ENCODE measurements around the gene DBH. TPM values are rescaled to one million over a fixed set of nuclear protein-coding genes. Genes with fewer than 3 reads are reported as not detected.
A peak's percentile ranks its signal among the peaks of the same experiment; 100 is the strongest.

Gene DBH
- total RNA-seq, 2 experiments from 2014 or later = not detected

DNA sequence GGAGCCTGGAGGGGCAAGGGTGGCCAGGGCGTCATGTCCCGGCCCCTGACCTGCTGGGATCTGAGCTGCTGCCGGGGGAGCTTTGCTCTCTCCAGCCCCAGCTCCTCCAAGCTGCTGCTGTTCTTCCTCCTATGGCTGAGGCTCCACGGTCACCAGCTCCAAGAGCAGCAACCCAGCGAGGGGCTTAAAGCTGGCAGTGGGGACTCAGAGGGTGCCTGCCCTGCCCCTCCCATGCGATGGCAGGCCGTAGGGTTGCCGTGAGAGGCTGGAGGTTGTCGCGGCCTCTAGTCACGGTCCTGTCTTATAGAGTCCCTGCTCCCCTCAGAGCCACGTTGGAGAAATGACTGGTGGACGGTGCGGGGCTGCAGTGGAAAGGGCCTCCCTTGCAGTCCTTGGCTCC lies 19.5 kb downstream of the DBH start:
- peaks cover 16% of the 10 kb centered on the region for H3K4me1 Mint-ChIP-seq
- H3K4me3 Mint-ChIP-seq = no peak overlapping the region
- no peaks in the 10 kb centered on the region for H3K36me3 Mint-ChIP-seq
- H3K27me3 Mint-ChIP-seq = peaks cover 64% of the 10 kb centered on the region
- H3K27ac Mint-ChIP-seq = no peak overlapping the region
- no peaks in the 10 kb centered on the region for H3K9me3 Mint-ChIP-seq
- DNase-seq = no peak

DNA sequence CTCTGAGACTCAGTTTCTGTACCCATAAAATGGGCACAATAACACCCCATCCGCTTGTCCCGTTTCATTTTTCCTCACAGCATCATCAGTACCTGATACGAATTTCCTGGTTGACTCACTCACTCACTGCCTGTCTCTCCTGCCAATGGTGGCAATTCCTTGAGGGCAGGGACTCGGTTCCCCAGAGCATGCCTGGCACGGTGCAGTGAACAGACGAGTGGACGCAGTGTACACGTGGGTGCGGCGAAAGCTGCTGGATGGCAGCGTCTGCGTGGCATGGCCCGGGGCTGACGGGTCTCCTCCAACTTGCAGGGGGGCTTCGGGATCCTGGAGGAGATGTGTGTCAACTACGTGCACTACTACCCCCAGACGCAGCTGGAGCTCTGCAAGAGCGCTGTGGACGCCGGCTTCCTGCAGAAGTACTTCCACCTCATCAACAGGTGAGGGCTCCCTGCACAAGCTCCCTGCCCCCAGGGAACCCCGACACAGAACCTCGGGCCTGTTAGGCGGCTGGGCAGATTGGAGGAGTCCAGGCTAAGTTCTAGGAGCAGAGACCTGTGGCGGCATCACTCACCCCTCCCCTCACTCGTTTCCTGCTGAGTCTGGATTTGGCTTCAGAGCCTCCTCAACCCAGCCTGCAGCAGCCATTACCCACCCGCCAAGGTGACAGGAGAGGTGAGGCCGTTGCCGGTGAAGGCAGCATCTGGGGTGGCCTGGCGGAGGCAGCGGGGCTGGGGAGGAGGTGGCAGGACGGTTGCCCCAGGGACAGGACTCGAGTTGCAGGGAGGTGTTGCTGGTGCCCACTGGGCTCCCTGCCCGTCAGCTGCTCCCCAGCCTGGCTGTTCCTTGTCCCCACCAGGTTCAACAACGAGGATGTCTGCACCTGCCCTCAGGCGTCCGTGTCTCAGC lies 20.3 kb downstream of the DBH start:
- no peak overlapping the region for H3K27ac Mint-ChIP-seq
- H3K4me3 Mint-ChIP-seq = no peak overlapping the region
- H3K27me3 Mint-ChIP-seq = peaks cover 64% of the 10 kb centered on the region
- no peaks in the 10 kb centered on the region for H3K36me3 Mint-ChIP-seq
- DNase-seq = peak; percentile 18
- H3K4me1 Mint-ChIP-seq = peaks cover 16% of the 10 kb centered on the region
- no peaks in the 10 kb centered on the region for H3K9me3 Mint-ChIP-seq

DNA sequence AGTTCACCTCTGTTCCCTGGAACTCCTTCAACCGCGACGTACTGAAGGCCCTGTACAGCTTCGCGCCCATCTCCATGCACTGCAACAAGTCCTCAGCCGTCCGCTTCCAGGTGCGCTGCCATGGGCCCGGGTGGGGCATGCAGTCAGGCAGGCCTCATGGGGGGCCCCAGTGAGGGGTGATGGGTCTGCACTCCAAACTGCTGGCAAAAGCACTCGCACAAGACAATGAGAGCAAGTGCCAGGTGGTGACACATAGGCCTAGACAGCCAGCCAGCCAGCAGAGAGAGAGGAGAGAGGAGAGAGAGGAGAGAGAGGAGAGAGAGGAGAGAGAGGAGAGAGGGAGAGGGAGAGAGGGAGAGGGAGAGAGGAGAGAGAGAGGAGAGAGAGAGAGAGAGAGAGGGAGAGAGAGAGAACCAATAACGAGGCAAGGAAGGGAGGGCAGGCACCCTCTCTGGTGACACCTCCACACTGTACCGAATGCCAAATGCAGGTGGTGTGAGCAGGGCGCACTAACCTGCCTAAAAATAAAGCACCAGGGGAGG lies 21.0 kb downstream of the DBH start:
- Mint-ChIP-seq H3K4me1 (peaks cover 16% of the 10 kb centered on the region), H3K4me3 (no peak overlapping the region), H3K27ac (no peak overlapping the region), H3K9me3 (no peaks in the 10 kb centered on the region), H3K27me3 (peaks cover 61% of the 10 kb centered on the region), H3K36me3 (no peaks in the 10 kb centered on the region)
- DNase-seq = no peak

DNA sequence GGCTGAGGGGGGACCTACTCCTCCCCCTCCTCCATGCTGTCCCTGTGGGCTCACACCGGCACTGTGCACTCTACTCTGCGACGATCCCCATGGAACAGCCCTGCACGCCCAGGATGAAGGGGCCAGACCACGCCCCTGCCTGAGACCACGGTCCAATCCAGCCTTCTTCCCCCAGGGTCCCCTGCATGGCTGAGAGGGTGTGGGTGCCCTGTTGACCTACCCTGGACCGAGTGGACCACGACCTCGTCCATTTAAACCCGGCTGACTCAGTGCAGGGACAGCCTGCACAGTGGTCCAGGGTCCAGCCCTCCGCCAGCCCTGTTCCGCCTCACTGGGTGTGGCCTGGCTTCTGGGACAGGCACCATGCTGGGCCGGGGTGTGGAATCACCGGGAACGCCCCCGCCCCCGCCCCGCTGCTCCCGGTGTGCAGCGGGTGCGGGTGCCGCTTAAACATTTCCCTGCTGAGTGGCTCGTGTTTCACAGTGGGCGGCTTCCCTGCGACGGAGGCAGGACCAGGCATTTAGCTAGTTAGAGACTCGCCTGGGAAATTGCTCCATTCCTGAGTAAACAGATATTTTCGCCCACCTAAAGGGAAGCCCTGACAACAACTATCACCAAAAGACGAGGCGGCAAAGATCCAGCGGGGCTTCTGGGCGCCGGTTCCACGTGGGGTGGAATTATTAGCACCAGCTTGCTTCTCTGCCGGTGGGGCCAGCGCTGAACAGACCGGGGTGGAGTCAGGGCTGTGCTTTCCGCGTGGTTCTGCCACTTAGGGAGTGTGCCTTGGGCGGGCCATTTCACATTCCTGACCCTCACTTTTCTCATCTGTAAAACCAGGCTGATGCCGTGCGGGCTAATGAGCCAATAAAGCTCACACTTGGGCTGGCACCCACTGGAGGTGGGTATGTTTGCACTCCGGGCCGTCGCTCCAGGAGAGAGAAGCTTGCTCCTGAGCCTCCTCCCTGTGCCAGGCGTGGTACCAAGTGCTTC lies 22.6 kb downstream of the DBH start:
- DNase-seq = peak; percentile 12
- Mint-ChIP-seq H3K27ac (no peak overlapping the region), H3K4me1 (peaks cover 16% of the 10 kb centered on the region), H3K9me3 (no peaks in the 10 kb centered on the region), H3K4me3 (no peak overlapping the region), H3K36me3 (no peaks in the 10 kb centered on the region), H3K27me3 (peaks cover 59% of the 10 kb centered on the region)

- Mint-ChIP-seq H3K4me3 (no peak overlapping the region), H3K9me3 (no peaks in the 10 kb centered on the region), H3K27me3 (peaks cover 54% of the 10 kb centered on the region)
Measured at GRCh38 chr9:133659516-133659915, 23.4 kb downstream of the DBH start.

DNA sequence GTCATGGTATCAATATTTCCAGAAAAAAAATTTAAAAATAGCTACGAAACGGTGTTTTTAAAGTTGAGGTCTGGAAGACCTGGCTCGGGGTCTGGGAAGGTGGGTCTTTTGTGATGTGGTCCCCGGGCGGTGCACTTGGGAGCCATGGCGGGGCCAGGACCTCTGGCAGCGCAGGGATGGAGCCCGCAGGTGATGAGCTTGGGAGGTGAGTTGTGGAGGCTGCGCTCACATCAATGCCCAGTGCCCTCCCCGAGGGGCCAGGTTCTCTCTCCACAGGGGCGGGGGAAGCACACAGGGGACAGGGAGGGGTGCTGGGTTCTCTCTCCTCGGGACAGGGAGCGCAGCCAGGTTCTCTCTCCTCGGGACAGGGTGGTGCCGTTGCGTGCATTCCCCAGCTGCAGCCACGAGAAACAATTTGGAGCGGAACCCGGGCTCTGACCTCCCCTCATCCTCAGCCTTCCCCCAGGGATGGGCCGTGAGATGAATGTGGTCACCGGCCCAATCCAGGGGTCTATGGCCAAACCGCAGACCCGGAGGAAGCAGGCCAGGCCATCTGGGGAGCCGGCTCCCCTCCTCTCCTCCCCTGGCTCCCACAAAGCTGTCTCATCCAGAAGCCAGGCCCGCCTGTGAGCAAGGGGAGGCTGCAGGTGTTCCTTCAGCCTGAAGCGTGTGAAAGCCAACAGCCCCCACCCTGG lies 25.8 kb downstream of the DBH start:
- Mint-ChIP-seq H3K9me3 (no peaks in the 10 kb centered on the region), H3K4me1 (peaks cover 14% of the 10 kb centered on the region), H3K27ac (no peak overlapping the region), H3K4me3 (no peak overlapping the region), H3K27me3 (peaks cover 30% of the 10 kb centered on the region), H3K36me3 (no peaks in the 10 kb centered on the region)
- DNase-seq = no peak

More at GRCh38 chr9:133659516-133659915, 23.4 kb downstream of the DBH start:
- H3K4me1 Mint-ChIP-seq = peaks cover 16% of the 10 kb centered on the region
- H3K36me3 Mint-ChIP-seq = no peaks in the 10 kb centered on the region
- H3K27ac Mint-ChIP-seq = no peak overlapping the region
- no peak for DNase-seq

- peaks cover 3% of the 10 kb centered on the region for H3K4me1 Mint-ChIP-seq
- no peak overlapping the region for H3K4me3 Mint-ChIP-seq
- no peak for DNase-seq
- no peaks in the 10 kb centered on the region for H3K9me3 Mint-ChIP-seq
- H3K27me3 Mint-ChIP-seq = peaks cover 6% of the 10 kb centered on the region
- no peak overlapping the region for H3K27ac Mint-ChIP-seq
- H3K36me3 Mint-ChIP-seq = no peaks in the 10 kb centered on the region
Measured at GRCh38 chr9:133664173-133665050, 28.2 kb downstream of the DBH start.

DNA sequence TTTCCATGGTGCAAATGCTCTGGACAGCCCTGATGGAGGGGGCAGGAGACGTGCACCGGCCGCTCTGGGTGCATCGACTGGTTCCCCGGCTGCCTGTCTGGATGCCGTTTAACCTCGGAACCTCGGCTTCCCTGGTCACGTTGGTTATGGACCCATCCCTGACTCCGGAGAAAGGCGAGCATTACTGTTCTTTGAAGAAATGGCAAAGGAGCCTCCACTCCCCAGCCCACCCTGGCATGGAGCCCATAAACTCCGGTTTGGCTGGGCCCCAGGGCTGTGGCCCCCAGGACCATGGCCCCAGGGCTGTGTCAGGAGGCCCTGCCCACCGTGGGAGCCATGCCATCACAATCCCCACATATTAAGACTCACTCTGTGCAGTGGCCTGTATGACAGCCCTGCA lies 28.9 kb downstream of the DBH start:
- Mint-ChIP-seq H3K27me3 (peaks cover 1% of the 10 kb centered on the region), H3K36me3 (no peaks in the 10 kb centered on the region), H3K27ac (no peak overlapping the region), H3K4me1 (peaks cover under 1% of the 10 kb centered on the region), H3K4me3 (no peak overlapping the region), H3K9me3 (no peaks in the 10 kb centered on the region)
- no peak for DNase-seq

DNA sequence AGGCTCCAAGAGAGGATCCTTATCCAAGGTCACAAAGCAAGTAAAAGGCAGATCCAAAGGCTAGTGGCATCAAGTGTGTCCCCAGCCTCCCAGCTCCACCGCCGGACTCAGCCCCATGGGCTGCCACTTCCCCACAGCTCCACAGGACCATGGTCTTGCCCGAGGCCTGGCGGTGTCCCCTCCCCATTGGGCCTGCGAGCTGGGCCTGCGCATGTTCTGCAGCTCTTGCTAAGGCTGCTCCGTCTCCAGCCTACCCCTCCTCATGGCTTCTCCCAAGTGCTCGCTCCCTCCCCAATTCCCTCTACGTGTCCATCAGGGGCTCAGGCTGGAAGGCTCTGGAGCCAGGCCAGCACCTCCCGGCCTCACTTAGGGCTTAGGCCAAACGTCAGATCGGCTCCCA lies 29.4 kb downstream of the DBH start:
- H3K27ac Mint-ChIP-seq = no peak overlapping the region
- no peaks in the 10 kb centered on the region for H3K27me3 Mint-ChIP-seq
- H3K4me3 Mint-ChIP-seq = no peak overlapping the region
- no peaks in the 10 kb centered on the region for H3K9me3 Mint-ChIP-seq
- no peaks in the 10 kb centered on the region for H3K4me1 Mint-ChIP-seq
- no peak for DNase-seq
- H3K36me3 Mint-ChIP-seq = no peaks in the 10 kb centered on the region

DNA sequence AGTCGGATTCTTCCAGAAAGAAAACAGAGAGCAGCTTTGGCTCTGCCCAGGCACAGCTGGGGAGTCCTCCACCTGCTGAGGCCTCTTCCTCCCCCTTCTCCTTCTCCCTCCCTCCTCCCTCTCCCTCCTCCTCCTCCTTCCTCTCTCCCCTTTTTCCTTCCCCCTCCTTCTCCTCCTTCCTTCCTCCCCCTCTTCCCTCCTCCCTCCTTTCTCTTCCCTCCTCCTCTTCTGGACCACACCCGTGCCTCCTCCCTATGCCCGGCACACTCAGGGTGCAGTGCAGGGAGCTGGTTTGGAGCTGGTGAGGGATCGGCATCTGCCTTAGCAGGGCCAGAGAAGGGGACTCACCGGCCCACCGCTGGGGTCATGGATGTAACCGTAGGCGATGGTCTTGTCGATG lies 30.2 kb downstream of the DBH start:
- Mint-ChIP-seq H3K27me3 (no peaks in the 10 kb centered on the region), H3K27ac (no peak overlapping the region), H3K9me3 (no peaks in the 10 kb centered on the region), H3K36me3 (no peaks in the 10 kb centered on the region), H3K4me3 (no peak overlapping the region), H3K4me1 (no peaks in the 10 kb centered on the region)
- no peak for DNase-seq

GRCh38 chr9:133666845-133667244 lies 30.7 kb downstream of the DBH start:
- no peak for DNase-seq
- Mint-ChIP-seq H3K4me1 (no peaks in the 10 kb centered on the region), H3K36me3 (no peaks in the 10 kb centered on the region), H3K9me3 (no peaks in the 10 kb centered on the region), H3K27ac (no peak overlapping the region), H3K4me3 (no peak overlapping the region), H3K27me3 (no peaks in the 10 kb centered on the region)

GRCh38 chr9:133667759-133668450 lies 31.7 kb downstream of the DBH start:
- Mint-ChIP-seq H3K27ac (no peak overlapping the region), H3K27me3 (no peaks in the 10 kb centered on the region), H3K36me3 (no peaks in the 10 kb centered on the region), H3K4me3 (no peak overlapping the region), H3K9me3 (no peaks in the 10 kb centered on the region), H3K4me1 (no peaks in the 10 kb centered on the region)
- DNase-seq = no peak

GRCh38 chr9:133669182-133669801 lies 33.1 kb downstream of the DBH start:
- H3K4me1 Mint-ChIP-seq = no peaks in the 10 kb centered on the region
- no peak for DNase-seq
- no peaks in the 10 kb centered on the region for H3K36me3 Mint-ChIP-seq
- no peak overlapping the region for H3K4me3 Mint-ChIP-seq
- H3K9me3 Mint-ChIP-seq = no peaks in the 10 kb centered on the region
- no peaks in the 10 kb centered on the region for H3K27me3 Mint-ChIP-seq
- H3K27ac Mint-ChIP-seq = no peak overlapping the region
